Parathyroid adenoma (tissue), 2 donors: ENCODE measurements around the gene DMAC2.

Experiments
- H2AFZ ChIP-seq: fragments of 300-600 bp; sonication (generic); one replicate; pipeline ENCODE4 v1.7.0; 2017; ENCODE audit warnings: antibody characterized with exemption, mild to moderate bottlenecking
- H3K27ac ChIP-seq: fragments of 300-600 bp; sonication (generic); one replicate; pipeline ENCODE4 v1.7.0; 2017
- H3K27me3 ChIP-seq: fragments of 300-600 bp; sonication (generic); one replicate; pipeline ENCODE4 v1.7.0; 2017; ENCODE audit warnings: low read length; ENCODE audit not compliant: control insufficient read depth, insufficient read depth
- H3K36me3 ChIP-seq: fragments of 300-600 bp; sonication (generic); one replicate; pipeline ENCODE4 v1.7.0; 2017; ENCODE audit warnings: low read length; ENCODE audit not compliant: control insufficient read depth, insufficient read depth
- H3K4me1 ChIP-seq: fragments of 300-600 bp; sonication (generic); one replicate; pipeline ENCODE4 v1.7.0; 2017; ENCODE audit warnings: control low read depth
- H3K4me2 ChIP-seq: fragments of 300-600 bp; sonication (generic); one replicate; pipeline ENCODE4 v1.7.0; 2017; ENCODE audit warnings: low read length
- H3K4me3 ChIP-seq: fragments of 300-600 bp; sonication (generic); one replicate; pipeline ENCODE4 v1.7.0; 2017; ENCODE audit warnings: low read depth, low read length
- H3K79me2 ChIP-seq: fragments of 300-600 bp; sonication (generic); one replicate; pipeline ENCODE4 v1.7.0; 2017; ENCODE audit warnings: control low read depth
- H3K9ac ChIP-seq: fragments of 300-600 bp; sonication (generic); one replicate; pipeline ENCODE4 v1.7.0; 2017; ENCODE audit warnings: mild to moderate bottlenecking
- H3K9me3 ChIP-seq: fragments of 300-600 bp; sonication (generic); one replicate; pipeline ENCODE4 v1.7.0; 2017; ENCODE audit warnings: low read length; ENCODE audit not compliant: control insufficient read depth
- CTCF ChIP-seq: fragments of 300-600 bp; sonication (generic); IDR thresholded peaks from one replicate; pipeline ENCODE4 v1.7.0; 2017; ENCODE audit warnings: antibody characterized with exemption, mild to moderate bottlenecking
- donor health status: primary hyperparathyroidism.

Gene DMAC2

GRCh38 chr19:41399525-41399924 lies 40.2 kb downstream of the DMAC2 start:
- no peak overlapping the region for H3K27ac ChIP-seq
- H3K4me1 ChIP-seq, result peaks cover 19% of the 10 kb centered on the region
- no peak overlapping the region for H3K4me3 ChIP-seq

GRCh38 chr19:41399091-41399490 lies 40.6 kb downstream of the DMAC2 start:
- Histone ChIP-seq H3K27ac (no peak overlapping the region), H3K4me3 (peak overlapping the region; percentile 99), H3K9ac (no peak overlapping the region), H3K4me1 (peaks cover 19% of the 10 kb centered on the region), H3K9me3 (no peaks in the 10 kb centered on the region), H3K27me3 (no peaks in the 10 kb centered on the region), H3K36me3 (no peaks in the 10 kb centered on the region), H3K79me2 (peaks cover 32% of the 10 kb centered on the region), H3K4me2 (peak overlapping the region; percentile 83), H2AFZ (no peak overlapping the region)
- TF ChIP-seq CTCF, result no peak

More at GRCh38 chr19:41399525-41399924, 40.2 kb downstream of the DMAC2 start:
- Histone ChIP-seq H3K36me3 (no peaks in the 10 kb centered on the region), H3K4me2 (no peak overlapping the region), H3K27me3 (no peaks in the 10 kb centered on the region), H3K9me3 (no peaks in the 10 kb centered on the region), H3K79me2 (peaks cover 32% of the 10 kb centered on the region), H3K9ac (no peak overlapping the region), H2AFZ (no peak overlapping the region)
- TF ChIP-seq CTCF, result no peak

- Histone ChIP-seq H3K79me2 (peaks cover 32% of the 10 kb centered on the region), H3K9me3 (no peaks in the 10 kb centered on the region), H3K4me1 (peaks cover 17% of the 10 kb centered on the region), H3K27me3 (no peaks in the 10 kb centered on the region), H3K9ac (peak overlapping the region; percentile 4), H3K4me3 (peak overlapping the region; percentile 99), H3K4me2 (peak overlapping the region; percentile 83), H2AFZ (no peak overlapping the region), H3K27ac (no peak overlapping the region), H3K36me3 (no peaks in the 10 kb centered on the region)
- no peak for TF ChIP-seq CTCF
These were observed 41.1 kb downstream of the DMAC2 start for GRCh38 chr19:41398598-41398997.

- no peaks in the 10 kb centered on the region for H3K36me3 ChIP-seq
- TF ChIP-seq CTCF, result no peak
- peak overlapping the region; percentile 94 for H3K27ac ChIP-seq
- H3K27me3 ChIP-seq, result no peaks in the 10 kb centered on the region
- H3K4me1 ChIP-seq, result peaks cover 16% of the 10 kb centered on the region
- peak overlapping the region; percentile 90 for H2AFZ ChIP-seq
- H3K79me2 ChIP-seq, result peaks cover 32% of the 10 kb centered on the region
- peak overlapping the region; percentile 83 for H3K4me2 ChIP-seq
- peak overlapping the region; percentile 62 for H3K9ac ChIP-seq
- H3K9me3 ChIP-seq, result no peaks in the 10 kb centered on the region
- H3K4me3 ChIP-seq, result peak overlapping the region; percentile 99
These were observed 41.7 kb downstream of the DMAC2 start for GRCh38 chr19:41398050-41398418.
